ENCODE results near the gene TBC1D8.

DNA sequence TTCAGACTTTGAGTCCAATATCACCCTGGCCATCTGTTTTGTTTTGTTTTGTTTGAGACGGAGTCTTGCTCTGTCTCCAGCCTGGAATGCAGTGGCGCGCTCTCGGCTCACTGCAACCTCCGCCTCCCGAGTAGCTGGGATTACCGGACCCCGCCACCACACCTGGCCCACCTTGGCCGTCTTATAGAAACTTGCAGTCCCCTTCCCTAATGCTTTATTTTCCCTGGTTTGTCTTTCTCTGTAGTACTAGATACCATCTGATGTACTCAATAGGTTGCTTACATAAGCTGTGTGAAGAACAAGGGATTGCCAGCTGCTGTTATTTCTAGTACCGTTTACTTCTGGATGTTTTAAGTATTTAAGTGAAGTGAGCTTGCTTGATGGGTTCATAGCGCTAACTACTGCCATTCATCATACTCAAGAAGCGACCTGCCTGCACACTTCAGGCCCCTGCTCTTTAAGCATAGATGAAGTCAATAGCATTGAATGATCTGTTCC, 147.9 kb downstream of the TBC1D8 start:
- TF ChIP-seq, protein P1, sequence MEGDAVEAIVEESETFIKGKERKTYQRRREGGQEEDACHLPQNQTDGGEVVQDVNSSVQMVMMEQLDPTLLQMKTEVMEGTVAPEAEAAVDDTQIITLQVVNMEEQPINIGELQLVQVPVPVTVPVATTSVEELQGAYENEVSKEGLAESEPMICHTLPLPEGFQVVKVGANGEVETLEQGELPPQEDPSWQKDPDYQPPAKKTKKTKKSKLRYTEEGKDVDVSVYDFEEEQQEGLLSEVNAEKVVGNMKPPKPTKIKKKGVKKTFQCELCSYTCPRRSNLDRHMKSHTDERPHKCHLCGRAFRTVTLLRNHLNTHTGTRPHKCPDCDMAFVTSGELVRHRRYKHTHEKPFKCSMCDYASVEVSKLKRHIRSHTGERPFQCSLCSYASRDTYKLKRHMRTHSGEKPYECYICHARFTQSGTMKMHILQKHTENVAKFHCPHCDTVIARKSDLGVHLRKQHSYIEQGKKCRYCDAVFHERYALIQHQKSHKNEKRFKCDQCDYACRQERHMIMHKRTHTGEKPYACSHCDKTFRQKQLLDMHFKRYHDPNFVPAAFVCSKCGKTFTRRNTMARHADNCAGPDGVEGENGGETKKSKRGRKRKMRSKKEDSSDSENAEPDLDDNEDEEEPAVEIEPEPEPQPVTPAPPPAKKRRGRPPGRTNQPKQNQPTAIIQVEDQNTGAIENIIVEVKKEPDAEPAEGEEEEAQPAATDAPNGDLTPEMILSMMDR (conservative IDR thresholded peaks at IDR 0.05): no peak
- no peak for TF ChIP-seq ZFX (IDR thresholded peaks at IDR 0.05)
